ENCODE data around the gene TTLL11.

TTLL11 gene

GRCh38 chr9:121963528-121963995, 129.5 kb downstream of the TTLL11 start:
- DNase-seq, result no peak

DNA sequence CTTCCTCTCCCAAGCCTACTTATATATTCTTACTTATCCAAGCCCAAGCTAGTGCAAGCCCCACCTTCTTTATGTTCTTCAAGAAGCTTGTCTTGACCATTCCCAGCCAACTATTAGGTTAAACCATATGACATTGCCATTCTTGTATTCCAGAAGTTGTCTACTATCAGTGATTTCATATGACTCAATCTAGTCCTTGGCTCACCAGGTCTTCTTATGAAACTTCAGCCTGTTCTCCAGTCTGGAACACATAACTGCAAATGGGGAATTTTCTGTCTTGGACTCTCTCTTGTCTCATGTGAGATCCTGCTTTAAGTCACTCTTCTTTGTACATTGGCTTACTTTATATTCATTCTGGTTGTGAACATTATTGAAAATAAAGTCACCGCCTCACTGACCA, 130.7 kb downstream of the TTLL11 start:
- DNase-seq, result no peak

DNA sequence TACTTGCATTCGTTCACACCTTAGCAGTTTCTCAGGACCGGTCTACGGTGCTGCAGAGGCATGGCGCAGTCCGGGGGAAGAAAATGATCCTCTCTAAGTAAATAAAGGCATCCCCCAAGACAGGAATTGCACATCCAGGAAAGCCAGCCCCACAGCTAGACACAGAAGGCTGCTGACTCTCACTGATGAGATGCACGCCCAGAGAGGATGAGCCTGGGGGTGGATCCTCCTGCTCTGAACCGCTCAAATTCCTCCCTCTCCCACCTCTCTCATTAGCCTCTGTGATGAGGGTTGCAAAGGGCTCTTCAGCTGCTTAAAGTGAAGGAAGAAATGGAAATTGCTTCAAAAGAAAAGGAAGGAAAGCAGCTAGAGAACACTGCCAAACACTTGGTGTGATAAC, 132.4 kb downstream of the TTLL11 start:
- no peak for DNase-seq

GRCh38 chr9:121958530-121958929, 134.6 kb downstream of the TTLL11 start:
- peak in 2 of 3 experiments; percentile 29 to 62 for DNase-seq

DNA sequence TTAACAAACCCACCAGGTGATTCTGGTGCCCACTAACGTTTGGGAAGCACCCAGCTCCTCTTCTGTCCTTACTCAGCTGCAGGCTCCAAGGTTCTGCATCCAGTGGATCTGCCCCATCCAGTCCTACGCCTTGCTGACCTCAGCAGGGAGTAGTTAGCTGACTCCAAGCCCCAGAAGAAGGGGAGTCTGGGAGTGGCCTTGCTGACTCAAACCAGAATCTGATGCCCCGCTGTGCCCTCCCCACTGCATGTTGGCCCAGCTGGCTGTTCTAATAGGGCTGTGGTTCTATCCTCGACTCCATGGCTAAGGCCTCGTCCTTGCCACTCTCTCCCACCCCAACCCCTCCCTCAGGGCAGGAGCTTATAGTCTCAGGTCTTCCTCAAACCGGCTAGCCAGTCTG, 136.3 kb downstream of the TTLL11 start:
- DNase-seq, result peak in 1 of 3 experiments; percentile 24

DNA sequence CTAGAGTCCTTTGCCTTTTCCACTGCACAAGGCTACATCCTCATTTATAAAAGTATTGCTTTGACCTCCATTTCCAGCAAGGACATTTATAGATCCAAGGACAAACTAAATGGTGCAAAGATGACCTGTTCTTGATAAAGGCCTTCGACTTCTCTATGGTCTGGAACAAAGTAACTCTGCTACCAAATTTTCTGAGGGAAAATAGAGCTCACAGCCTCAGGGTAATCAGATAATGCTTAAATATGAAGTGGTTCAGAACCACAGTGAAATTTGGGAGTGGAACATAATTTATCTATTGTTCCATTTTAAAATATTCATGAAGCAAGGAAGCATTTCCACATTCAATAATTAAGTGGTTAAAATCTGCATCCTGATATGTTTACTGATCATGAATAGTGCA, 137.5 kb downstream of the TTLL11 start:
- DNase-seq, result no peak

DNA sequence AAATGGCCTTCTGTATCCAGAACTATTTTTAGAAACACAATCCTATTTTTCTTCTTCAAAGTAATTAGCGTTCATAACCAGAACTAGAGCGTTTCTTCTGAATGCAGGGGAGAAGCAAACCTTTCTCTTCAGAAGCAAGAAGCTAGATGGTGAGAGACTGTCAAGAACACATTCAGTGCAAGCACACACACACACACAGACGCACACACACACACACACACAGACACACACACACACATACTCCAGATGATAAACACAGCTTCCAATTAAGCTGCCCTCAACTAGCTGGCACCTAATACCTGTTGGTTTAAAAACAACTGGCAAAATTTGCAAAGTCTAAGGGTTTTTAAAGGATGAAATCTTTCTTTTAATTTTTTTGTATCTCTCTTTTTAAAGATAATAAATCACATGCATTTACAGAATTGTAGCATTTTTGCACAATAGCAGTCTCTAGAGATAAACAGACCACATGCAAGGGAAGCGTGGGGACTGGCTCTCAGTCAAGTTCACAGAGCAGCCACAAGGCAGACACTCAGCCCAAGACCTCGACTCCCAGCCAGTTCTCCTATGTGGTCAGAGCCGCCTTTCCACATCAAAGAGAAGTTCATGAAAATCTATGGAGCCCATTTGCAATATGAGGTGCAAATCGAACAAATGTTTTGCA, 138.5 kb downstream of the TTLL11 start:
- peak in 1 of 3 experiments; percentile 16 for DNase-seq

- no peak for DNase-seq
These were observed 140.5 kb downstream of the TTLL11 start for GRCh38 chr9:121952611-121953010.

- DNase-seq, result no peak
These were observed 142.2 kb downstream of the TTLL11 start for GRCh38 chr9:121950866-121951265.

GRCh38 chr9:121950441-121950840, 142.7 kb downstream of the TTLL11 start:
- no peak for DNase-seq

- DNase-seq, result no peak
These were observed 143.3 kb downstream of the TTLL11 start for GRCh38 chr9:121949766-121950165.

DNA sequence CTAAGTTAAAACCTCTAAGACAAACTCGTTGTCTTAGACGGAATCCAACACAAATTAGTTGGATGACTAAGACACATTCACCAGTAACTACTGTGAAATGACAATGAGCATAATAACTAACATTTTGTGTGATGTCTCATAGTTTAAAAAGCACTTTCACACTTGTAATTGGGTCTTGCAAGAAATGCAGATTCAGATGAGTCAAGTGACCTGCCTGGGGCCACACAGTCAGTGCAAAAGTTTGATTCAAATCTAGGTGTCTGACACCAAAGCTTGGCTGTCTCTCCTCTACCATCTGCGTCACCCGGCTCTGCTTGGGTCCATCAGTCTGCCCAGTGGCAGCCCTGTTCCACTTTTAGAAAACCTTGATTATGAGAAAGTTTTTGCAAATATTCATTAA, 143.7 kb downstream of the TTLL11 start:
- DNase-seq, result no peak

- DNase-seq, result peak in 2 of 3 experiments; percentile 66 to 93
These were observed 145.3 kb downstream of the TTLL11 start for GRCh38 chr9:121947775-121948174.

- no peak for DNase-seq
These were observed 146.6 kb downstream of the TTLL11 start for GRCh38 chr9:121946465-121946864.

- DNase-seq, result no peak
These were observed 147.3 kb downstream of the TTLL11 start for GRCh38 chr9:121945849-121946248.

- no peak for DNase-seq
These were observed 147.8 kb downstream of the TTLL11 start for GRCh38 chr9:121945281-121945680.

GRCh38 chr9:121944711-121945191, 148.4 kb downstream of the TTLL11 start:
- no peak for DNase-seq

DNA sequence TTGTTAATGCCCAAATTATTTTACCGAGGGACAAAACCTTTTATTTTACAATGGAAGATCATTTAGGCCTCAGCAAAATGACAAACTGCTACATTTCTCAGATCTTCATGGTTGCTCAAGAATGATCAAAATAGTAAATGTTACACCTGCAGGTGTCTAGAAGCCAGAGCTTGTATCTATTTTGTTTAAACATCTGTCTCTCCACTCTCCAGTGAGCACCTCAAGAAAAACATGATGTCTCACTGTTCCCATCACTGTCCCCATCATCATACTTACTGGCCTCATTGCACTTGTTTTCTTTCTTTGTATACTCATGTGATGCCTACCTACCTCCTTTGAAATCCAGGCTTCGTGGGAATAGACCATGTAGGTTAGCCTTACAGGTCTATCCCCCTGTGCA, 149.6 kb downstream of the TTLL11 start:
- no peak for DNase-seq

GRCh38 chr9:121942866-121943382, 150.2 kb downstream of the TTLL11 start:
- peak in 1 of 3 experiments; percentile 15 for DNase-seq

- no peak for DNase-seq
These were observed 150.8 kb downstream of the TTLL11 start for GRCh38 chr9:121942313-121942712.

DNA sequence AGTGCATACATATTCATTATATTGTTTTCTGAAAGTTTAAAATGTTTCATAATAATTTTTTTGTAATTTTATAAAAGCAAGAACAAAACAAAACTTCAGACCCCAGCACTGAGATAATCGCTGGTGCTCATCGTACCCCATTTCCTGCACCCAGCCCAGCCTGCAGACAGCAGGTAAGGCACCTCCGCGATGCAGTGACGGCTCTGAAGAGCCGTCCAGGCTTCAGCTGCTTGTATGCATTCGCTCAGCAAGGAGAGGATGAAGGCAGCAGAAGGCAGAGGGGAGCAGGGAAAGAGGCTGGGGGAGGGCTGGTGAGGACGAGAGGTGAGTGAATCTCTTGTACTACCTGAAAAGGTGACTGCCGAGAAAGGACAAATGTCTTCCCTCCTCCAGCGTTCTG, 153.5 kb downstream of the TTLL11 start:
- no peak for DNase-seq

DNA sequence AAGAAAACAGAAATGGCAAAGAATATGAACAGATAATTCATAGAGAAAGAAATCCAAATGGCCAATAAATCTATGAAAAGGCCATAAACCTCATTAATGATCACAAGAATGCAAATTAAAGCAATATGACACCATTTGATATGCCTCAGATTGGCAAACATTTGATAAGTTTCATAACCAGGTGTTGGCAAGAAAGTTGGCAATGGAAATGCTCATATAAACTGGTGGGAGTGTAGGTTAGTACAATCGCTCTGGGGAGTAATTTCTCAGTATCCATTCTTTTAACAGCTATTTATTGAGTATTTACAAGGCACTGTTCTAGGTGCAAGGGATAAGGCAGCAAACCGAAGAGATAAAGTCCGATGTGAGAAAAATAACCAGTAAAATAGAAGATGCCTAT, 154.5 kb downstream of the TTLL11 start:
- no peak for DNase-seq

- DNase-seq, result no peak
These were observed 155.9 kb downstream of the TTLL11 start for GRCh38 chr9:121937240-121937639.

DNA sequence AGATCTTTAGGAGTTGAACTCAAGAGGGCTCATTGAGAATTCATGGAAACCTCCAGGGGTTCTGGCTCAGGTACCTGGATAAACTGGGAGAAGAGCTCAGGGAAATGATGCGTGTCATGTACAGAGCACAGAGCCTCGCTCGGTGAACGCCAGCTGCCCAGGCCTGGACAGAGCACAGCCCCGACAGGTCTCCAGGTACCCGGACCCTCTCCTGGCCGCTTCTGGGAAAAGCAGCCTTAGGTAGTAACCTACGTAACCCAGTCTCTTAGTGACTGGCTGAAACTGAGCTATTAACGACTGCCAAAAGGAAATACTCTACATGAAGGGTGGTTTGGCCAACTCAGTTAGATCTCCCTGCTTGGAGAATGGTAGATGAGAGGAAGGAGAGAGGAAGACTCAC, 157.4 kb downstream of the TTLL11 start:
- peak in 1 of 3 experiments; percentile 32 for DNase-seq

DNA sequence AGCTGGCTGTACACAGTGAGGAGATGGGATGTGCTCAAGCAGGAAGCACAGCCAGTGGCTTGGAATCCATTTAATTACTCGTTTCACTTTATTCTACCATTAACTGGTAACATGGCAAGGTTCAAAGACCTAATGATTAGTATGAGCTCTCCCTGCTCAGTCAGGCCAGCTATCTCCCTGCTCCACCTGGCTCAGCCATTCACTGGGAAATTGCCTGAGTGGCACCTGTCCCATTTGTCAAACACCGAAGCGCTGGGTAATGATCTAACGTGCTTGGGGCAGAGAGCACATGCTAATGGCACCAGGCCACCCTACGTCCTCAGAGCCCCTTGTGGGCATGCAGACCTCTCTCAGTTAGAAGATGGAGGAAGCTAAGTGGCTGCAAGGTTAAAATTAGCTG, 162.2 kb downstream of the TTLL11 start:
- peak in 2 of 3 experiments; percentile 41 to 78 for DNase-seq

All from NCI-H1417 (cell line).